Stimulated activated CD4-positive, alpha-beta T cell treated with anti-CD3 and anti-CD28 coated beads, Interleukin-12 subunit alpha, Interleukin-12 subunit beta, amount 100 ng/mL, for 48 hours (primary cell): Measurements from ENCODE around the gene MRPS34.
"Not testable (repeated sequence)": the region's sequence is repeated elsewhere in the genome, so short reads cannot be mapped to it uniquely, and the experiment has no call there.

ENCODE experiments used
- DNase-seq, 3 donors: peaks; one replicate each; pipeline ENCODE4 v3.0.0-alpha.2; 2020; ENCODE audit warnings: low read depth in 2 of 3, low spot score in 1 of 3

Gene MRPS34

DNA sequence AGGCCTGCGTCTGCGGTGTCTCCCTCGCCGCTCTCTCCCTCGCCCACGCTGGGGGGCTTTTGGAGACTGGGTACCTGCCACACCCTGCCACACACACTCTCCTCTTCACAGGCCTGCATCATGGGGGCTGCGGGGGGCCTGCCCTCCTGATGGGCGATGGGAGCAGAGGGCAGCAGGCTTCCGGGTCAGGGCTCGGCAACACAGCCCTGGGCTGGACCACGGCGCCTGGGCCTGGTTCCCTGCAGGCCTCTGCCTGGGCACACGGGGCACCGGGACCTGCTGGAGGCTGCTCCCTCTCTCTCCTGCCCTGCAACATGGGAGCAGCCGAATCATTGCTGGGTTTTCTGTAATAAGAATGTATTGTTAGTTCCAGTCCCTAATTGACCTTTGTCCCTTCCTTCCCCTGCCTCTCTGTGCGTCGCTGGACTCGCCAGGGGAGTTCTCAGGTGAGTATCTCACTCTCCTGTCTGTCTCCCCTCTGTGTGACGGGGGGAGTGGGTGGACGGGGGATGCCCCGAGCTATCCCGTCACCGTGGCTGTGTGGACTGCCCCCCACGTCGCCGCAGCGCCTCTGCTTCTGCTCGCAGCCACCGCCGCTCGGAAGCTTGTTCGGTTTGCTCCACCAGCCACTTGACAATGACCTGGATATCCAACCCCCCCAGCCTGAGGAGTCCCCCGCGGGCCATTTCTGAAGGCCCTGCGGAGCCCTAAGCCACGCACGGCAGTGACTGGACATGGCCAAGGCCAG is 15.0 kb downstream of the MRPS34 start:
- no peak for DNase-seq

DNA sequence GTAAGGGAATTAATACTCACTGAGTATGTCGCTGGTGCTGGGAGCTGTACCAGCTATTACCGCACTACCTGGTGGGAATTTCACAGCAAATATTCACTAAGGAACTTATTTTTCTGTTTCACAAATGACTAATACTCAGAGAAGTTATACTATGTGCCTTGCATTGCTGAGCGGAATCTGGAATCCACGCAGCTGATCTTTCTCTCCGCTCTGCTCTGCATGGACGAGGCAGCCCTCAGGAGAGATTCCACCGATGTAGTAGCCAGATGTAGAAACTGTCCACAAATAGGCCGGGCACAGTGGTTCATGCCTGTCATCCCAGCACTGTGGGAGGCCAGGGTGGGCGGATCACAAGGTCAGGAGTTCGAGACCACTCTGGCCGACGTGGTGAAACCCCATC is 18.7 kb downstream of the MRPS34 start:
- no peak for DNase-seq

DNA sequence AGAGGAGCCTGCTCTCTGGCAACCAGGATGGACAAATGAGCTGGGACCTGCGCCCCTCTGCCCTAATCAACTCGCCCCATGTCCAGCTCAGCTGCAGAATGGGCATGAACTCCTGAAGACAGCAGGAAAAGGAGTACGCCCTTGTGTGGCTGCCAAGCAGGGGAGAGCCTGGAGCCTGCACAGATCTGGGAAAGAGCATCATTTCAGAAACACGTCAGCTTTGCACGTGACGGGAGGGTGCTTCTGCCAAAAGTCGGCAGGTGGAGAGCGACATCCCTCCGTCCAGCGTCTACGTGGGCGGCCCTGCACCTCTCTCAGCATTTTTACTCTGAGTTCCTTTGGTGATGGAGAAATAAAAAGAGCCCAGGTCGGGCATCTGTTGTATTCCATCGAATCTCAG is 20.1 kb downstream of the MRPS34 start:
- no peak for DNase-seq

DNA sequence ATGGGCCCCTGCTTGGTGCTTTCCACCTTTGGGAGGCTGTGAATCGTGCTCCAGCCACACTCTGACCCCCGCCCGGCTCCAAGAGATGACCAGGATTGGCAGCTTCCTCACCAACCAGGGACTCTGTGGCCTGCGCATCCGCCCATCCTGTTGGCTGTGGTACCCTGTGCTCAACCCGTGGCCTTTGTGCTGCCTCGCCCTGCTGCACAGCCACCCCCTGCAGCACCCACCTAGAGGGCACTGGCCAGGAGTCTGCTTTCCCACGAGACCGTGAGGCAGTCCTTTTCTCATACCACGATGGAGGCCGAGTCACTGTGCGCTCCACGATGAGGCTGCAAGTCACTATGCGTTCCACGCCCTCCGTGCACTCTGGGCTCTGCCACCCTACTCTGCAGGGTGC is 21.0 kb downstream of the MRPS34 start:
- DNase-seq = no peak

DNA sequence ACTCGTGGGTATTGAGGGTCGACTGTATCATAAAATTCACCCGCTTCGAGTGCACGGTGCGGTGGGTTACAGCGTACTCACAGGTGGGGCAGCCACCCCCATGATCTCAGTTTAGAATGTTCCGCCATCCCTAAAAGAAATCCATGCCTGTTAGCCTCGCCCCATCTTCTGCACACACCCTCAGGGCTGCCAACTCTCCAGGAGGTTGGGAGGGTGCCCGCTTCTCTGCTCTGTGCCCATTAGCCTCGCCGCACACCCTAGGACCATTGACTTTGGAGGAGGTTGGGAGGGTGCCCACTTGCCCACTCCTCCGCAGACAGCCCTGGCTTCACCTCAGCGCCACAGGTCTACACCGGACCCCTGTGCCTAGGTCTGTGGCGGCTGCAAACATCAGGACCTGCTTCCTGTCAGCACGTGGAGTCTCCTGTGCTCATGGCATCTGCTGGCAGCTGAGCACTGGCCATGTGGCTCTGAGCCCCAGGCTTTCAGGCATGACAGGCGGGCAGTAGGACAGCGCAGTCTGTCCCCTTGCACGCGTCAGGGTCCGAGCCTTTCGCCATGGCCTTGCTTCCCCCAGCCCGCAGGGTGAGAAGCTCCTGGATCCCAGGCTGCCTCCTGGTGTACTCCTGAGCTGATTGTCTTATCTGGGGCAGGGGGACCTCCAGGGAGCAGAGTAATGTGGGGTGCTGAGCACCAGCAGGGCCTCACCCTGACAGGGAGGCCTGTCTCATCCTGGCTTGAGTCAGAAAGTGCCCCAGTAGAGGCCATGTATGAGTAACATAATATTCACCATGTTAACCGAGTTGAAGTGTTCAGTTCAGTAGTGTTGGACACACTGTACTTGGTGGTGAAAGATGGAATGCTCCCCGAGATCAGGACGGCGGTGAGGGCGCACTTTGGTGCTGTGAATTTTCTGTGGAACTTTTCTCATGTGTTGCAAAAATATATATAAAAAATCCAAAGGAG is 23.5 kb downstream of the MRPS34 start:
- DNase-seq = no peak

DNA sequence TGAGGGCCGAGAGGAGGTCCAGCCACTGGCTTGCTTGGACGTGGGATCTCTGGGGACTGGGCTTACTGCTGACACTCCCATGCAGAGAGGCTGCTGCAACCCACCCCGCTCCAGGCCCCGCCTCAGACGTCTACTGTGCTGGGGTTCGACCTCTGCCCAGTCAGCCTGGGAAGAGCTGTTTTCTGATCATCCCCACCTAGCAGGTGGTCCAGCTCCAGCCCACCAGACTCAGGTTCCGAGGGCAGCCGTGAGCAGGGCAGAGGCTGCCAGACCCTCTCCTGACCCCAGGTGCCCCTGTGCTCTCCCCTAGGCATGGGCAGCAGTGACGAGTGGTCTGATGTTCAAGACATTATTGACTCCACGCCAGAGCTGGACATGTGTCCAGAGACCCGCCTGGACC is 25.0 kb downstream of the MRPS34 start:
- DNase-seq = no peak

DNA sequence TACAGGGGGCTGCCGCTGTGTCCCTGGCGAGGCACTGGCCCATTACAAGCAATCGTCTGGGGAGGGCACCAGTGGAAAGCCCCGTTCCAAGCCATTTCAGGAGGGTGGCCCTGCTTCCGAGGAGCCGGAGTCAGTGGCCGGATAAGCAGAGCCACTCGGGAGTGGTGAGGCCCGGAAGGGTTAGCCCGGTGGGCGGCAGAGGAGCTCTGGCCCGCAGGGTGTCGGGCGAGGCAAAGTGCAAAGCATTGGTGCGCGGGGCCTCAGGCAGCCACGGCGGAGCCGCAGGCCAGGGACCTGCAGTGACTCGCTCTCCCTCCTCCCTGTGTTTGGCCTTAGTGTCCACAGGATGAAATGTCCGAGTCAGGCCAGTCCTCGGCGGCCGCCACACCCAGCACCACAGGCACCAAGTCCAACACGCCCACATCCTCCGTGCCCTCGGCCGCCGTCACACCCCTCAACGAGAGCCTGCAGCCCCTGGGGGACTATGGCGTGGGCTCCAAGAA is 26.2 kb downstream of the MRPS34 start:
- no peak for DNase-seq

DNA sequence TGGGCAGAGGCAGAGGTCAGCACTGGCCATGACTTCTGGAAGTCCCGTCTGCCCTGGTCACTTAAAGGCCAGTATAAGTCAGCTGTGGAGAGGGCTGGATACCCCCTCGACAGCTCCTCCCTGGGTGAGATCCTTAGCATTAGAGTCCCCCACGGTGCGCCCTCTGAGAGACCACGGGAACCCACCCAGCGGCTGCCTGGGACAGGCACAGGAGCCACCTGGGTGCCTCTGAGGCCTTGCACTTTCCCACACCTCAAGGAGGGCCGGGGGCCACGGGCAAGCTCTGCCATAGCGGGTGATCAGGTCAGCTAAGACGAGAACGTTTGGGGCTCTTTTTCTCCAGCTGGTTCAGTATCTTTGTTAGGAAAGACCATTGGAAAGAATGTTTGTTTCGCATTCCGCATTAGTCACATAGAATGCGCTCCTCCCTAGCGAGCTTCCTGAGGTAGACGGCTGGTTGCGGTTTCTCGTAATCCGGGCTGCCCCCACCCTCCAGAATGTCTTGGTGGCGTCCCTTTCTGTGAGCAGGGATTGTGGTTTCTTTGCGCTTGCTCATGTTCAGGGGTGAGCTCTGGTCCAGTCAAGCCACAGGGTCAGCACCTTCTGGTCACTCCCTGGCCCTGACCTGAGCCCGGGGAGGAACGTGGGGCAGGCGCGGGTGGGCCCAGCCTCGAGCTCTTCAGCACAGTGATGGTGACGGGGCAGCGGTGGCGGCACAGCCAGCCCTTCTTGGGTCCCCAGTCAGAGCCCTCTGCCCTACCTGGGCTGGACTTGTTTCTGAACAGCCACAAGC is 26.8 kb downstream of the MRPS34 start:
- no peak for DNase-seq

DNA sequence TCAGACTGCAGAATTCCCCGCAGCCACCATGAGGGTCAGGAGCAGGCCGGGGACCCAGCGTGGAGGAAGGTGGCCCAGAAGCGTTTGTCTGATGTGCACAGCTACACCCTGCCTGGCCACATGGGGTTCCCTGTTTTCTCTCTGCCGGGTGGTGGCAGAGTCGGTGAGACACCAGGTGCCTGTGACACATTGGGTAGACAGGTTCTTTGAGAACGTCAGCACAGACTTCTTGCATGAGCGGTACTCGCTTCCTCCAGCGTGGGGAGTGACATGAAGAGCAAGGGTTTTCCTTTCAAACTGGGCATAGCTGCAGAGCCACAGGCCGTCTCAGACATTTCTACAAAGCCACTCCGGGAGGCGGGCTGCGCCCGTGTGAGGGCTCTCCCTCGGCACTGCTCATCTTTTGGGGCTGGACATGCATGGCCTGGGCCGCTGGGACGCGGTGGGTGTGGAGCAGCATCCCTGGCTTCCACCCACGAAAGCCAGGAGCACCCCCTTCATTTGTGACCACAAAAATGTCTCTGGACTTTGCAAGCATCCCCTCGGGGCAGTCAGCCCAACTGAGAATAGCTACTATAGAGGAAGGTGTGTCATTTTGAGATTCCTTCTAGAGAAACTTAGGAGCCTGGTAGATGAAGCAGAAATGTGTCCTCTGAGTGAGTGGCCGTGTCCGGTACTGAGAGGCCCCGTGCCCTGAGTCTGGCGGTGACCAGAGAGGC is 27.6 kb downstream of the MRPS34 start:
- DNase-seq = no peak

DNA sequence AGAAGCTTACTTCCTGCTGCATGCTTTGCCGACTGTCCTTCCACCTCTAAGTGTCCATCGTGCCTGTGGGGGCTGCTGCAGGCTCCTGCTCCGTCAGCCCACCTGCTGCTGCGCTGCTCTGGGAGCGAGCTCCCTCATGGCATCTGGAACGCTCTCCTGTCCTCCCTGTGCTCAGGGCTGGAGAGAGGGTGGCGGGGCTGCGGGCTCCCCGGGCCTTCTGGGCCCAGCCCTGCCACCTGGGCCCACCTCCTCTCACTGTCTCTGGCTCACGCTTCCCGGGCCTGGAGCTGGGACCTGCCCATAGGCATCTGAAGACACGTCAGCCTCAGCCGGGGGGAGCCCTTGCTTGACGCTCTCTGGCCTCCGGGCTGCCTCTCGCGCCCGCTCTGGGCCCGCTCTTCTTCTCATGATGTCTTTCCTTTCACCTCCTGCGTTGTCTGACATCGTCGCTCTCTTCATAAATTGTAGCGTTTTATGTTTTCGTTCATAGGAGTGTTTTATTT is 28.5 kb downstream of the MRPS34 start:
- no peak for DNase-seq

DNA sequence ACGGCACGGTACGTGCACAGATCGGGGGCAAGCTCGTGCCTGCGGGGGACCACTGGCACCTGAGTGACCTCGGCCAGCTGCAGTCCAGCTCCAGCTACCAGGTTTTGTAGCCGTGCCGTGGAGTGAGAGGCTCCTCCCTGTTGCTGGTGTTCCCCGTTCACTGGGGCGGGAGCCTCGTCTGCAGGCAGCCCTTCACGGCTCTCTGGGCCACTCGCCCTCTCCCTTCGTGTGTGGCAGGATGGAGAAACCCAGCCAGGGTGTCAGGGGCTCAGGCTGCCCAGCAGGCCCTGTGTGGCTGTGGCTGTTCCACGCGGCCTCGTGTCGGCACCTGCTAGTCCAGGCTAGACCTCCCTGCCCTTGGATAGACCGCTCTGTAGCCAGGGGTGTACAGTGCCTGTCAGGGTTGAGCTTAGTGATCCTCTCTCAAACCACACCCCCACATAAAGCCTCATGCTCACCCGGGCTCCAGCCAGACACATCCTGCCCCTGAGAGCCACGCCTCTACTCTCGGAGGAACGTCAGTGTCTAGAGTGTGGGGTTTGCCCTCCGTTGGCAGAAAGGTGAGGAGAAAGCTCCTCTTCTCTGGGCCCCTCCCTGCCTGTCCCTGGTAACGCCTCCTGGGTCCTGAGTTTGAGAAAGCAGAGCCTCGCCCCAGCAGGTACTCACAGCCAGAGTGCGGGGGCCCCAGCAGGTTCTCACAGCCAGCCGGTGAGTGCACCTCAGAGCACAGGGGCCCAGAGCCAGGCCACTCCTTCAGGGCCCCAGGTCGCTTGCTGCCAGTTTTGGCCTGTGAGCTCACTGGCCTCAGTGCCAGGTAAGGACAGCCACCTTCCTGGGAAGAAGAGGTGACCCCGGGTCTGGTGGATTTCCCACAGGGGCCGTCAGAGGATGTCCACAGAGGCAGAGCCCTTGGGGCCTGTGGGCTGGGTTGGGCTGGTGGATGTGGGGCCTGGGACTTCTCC is 29.3 kb downstream of the MRPS34 start:
- no peak for DNase-seq

DNA sequence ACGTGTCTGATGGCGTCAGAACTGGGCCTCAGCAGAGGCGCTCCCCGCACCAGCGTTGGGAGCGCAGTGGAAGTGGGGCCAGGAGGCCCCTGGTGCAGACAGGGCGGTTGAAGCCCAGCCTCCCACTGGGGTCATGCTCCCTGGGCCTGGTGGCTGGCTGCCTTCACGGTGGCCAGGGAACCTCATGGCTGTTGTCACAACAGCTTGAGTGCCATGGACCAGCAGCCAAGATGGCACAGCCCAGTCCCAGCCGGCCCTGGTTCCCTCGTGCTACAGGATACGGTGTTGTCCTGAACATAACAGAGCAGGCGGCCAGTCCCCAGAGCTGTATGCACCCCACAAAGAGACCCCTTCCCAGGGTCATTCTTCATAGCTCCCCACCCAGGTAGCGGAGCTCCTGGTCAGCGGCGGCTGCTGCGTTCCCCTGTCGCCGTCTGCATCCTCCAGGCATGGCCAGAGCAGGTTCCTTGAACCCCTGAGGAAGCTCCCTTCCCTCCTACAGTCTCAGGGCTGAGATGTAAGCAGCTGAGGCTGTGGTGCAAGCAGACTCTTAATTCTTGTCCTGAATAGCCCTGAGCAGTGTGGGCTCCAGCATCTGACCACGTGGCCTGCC is 31.3 kb downstream of the MRPS34 start:
- DNase-seq = no peak

DNA sequence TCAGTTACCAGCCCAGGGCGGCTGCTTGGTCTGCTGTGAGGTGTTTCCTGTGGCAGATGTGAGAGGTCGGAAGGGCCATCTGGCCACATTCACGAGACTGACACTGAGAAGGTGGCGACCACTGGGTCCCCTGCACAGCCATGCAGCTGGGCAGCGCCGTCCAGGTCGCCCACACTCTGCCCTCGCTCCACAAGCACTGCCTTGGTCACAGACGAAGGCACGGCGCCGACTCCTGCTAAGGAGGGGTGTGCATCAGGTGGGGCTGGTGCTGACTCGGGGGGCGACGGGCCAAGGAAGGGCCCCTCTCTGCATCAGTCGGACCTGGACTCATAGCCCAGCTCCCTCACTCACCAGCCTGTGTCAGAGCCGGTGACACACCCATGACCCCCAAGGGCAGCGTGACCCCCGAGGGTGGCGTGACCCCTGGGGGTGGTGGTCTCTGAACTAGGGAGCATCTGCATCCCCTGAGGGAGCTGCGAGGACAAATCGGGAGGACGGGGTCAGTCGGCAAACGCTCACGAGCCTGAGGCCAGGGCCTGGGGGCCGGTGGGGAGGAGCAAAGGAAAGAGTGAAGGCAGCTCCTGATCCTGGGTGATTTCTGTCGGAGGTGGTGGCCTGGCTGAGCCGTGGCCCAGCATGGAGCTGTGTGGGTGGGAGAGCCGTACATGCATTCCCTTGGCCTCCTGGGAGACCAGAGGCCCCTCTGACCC is 32.0 kb downstream of the MRPS34 start:
- DNase-seq = no peak

DNA sequence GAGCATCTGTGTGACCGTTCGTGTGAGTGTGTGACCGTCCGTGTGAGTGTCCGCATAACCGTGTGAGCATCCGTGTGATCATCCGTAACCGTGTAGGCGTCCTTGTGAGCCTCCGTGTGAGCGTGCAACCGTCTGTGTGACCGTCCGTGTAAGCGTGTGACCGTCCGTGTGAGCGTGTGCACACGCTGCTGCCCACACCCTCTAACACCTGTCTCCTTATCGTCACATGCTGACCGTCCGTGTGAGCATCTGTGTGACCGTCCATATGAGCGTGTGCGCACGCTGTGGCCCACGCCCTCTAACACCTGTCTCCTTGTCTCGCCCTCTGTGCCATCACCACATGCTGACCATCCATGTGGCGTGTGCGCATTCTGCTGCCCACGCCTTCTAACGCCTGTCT is 32.7 kb downstream of the MRPS34 start:
- no peak for DNase-seq

DNA sequence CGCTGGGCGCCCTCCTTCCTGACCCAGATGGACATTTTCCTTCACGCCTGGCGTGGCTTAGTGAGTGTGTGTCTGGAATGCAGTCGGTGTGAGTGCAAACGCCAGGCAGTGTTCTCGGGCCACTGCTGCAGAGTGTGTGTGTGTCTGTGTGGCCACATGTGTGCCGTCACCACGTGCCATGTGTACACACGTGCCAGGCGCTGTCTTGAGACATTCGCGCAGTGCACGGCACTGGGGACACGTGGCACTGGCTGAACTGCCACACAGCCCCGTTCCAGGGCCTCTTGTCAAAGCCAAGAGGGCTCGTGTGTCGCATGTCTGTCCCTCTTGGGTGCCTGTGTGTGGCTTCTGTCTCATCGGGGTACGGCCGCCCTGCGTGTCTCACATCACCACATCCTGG is 38.1 kb downstream of the MRPS34 start:
- DNase-seq = no peak

DNA sequence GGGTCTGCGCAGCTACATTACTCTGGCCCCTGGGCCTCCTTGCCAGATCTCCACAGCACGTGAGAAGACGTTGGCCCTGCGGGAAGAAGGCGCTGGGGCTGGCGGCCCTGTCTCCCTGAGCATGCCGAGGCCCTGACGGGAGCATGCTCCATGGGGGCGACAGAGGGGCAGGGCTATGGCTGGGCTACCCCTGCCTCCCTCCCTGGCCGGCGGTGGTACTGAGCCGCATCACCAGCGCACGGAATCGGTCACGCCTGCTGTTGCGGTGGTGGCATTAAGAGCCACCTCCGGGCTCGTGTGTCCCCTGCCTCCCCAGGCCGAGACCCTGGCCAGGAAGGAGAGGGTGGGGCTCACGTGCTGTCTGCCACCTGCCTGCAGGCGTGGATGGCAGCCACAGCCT is 38.8 kb downstream of the MRPS34 start:
- no peak for DNase-seq

DNA sequence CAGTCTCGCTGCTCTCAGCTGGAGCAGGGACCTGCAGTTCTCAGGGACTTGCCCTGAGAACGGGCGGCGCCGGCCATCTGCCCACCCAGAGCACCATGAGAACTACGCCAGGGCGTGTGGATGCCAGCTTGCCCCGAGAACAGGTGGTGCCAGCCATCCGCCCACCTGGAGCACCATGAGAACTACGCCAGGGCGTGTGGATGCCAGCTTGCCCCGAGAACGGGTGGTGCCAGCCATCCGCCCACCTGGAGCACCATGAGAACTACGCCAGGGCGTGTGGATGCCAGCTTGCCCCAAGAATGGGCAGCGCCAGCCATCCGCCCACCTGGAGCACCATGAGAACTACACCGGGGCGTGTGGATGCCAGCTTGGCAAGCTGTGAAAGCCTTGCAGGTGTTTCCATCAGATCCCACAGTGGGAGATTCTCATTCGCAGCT is 40.4 kb downstream of the MRPS34 start:
- not testable (repeated sequence) for DNase-seq

DNA sequence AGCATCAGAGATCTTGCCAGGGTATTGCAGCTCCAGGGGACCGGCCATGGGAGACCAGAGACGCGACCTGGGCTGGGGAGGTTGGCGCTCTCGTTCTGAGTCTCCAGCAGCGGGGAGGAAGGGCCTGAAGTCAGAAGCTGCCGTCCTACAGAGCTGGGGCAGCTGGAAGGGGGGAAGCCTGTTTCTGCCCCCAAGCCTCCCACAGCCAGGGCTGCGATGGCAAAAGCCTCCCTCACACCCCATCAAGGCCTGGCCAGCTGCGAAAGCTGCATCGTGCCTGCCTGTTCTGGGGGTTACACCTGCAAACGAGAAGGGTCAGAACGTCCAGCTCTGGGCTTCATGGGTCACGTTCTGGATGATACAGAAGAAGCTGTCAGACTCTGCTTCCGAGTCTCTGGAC is 40.9 kb downstream of the MRPS34 start:
- DNase-seq = no peak
